WTC11 (cell line): Measurements from ENCODE around the gene NR4A3. TPM values are rescaled to one million over a fixed set of nuclear protein-coding genes. Genes with fewer than 3 reads are reported as not detected.

ENCODE experiments used
- ATAC-seq: fragments of 200-7000 bp; cut with Tn5 transposase; 2 replicates; pipeline ENCODE4 v1.10.0; 2021; ENCODE audit warnings: mild to moderate bottlenecking, moderate library complexity
- CTCF ChIA-PET: fragments of 300-600 bp; sonication (Branson Sonifier 250); formaldehyde crosslinking; loops from one replicate; lab custom pipeline; 2021; ENCODE audit warnings: antibody characterized with exemption; lab: Charles Lee
- POLR2A ChIA-PET: fragments of 350-600 bp; sonication (Branson Sonifier 250); formaldehyde crosslinking; loops from one replicate; lab custom pipeline; 2021; ENCODE audit warnings: antibody characterized with exemption; lab: Charles Lee
- DNase-seq: peaks from one replicate; pipeline ENCODE4 v3.0.0; 2021; ENCODE audit warnings: low spot score
- H3K27ac Mint-ChIP-seq: 2 replicates; pipeline ENCODE4 v1.8.0; 2021; ENCODE audit warnings: mixed read lengths
- H3K27me3 Mint-ChIP-seq: 2 replicates; pipeline ENCODE4 v1.8.0; 2021; ENCODE audit warnings: low read depth, mild to moderate bottlenecking, moderate library complexity, mixed read lengths
- H3K36me3 Mint-ChIP-seq: 2 replicates; pipeline ENCODE4 v1.8.0; 2021; ENCODE audit warnings: mixed read lengths
- H3K4me1 Mint-ChIP-seq: 2 replicates; pipeline ENCODE4 v1.8.0; 2022; ENCODE audit warnings: mixed read lengths
- H3K4me3 Mint-ChIP-seq: 2 replicates; pipeline ENCODE4 v1.8.0; 2021; ENCODE audit warnings: mild to moderate bottlenecking, moderate library complexity, mixed read lengths
- H3K9me3 Mint-ChIP-seq: 2 replicates; pipeline ENCODE4 v1.8.0; 2021; ENCODE audit warnings: mixed read lengths
- CBFB ChIP-seq: sonication (generic); formaldehyde crosslinking; IDR thresholded peaks from 2 replicates; pipeline ENCODE4 v1.8.1; 2022; ENCODE audit warnings: mild to moderate bottlenecking, low read depth, missing genetic modification reagents
- ELF4 ChIP-seq: sonication (generic); formaldehyde crosslinking; IDR thresholded peaks from 2 replicates; pipeline ENCODE4 v1.8.1; 2022; ENCODE audit warnings: low read depth, mild to moderate bottlenecking, moderate library complexity, missing genetic modification reagents
- ETV6 ChIP-seq: sonication (generic); formaldehyde crosslinking; IDR thresholded peaks from 2 replicates; pipeline ENCODE4 v1.8.1; 2022; ENCODE audit warnings: mild to moderate bottlenecking, missing genetic modification reagents
- GABPB1 ChIP-seq: sonication (generic); formaldehyde crosslinking; IDR thresholded peaks from 2 replicates; pipeline ENCODE4 v1.8.1; 2023; ENCODE audit warnings: mild to moderate bottlenecking, missing genetic modification reagents
- HMGA2 ChIP-seq: fragments of 250-450 bp; sonication (Bioruptor Pico); IDR thresholded peaks from 2 replicates; pipeline ENCODE4 v1.4.0; 2021; ENCODE audit warnings: mild to moderate bottlenecking, moderate library complexity
- JUN ChIP-seq: sonication (generic); formaldehyde crosslinking; IDR thresholded peaks from 2 replicates; pipeline ENCODE4 v1.8.0; 2023; ENCODE audit warnings: mild to moderate bottlenecking, missing genetic modification reagents
- MXD4 ChIP-seq: fragments of 250-450 bp; sonication (Bioruptor Pico); IDR thresholded peaks from 2 replicates; pipeline ENCODE4 v1.8.0; 2021; ENCODE audit warnings: mild to moderate bottlenecking, moderate library complexity, borderline replicate concordance
- NFYB ChIP-seq: sonication (generic); formaldehyde crosslinking; conservative IDR thresholded peaks from 2 replicates; pipeline ENCODE4 v1.8.0; 2022; ENCODE audit warnings: low read depth, missing genetic modification reagents
- NR2C2 ChIP-seq: sonication (generic); formaldehyde crosslinking; IDR thresholded peaks from 2 replicates; pipeline ENCODE4 v1.8.0; 2022; ENCODE audit warnings: mild to moderate bottlenecking, missing genetic modification reagents
- NR3C1 ChIP-seq: sonication (generic); formaldehyde crosslinking; conservative IDR thresholded peaks from 2 replicates; pipeline ENCODE4 v1.8.1; 2023; ENCODE audit warnings: low read depth, mild to moderate bottlenecking, missing genetic modification reagents
- OVOL2 ChIP-seq: fragments of 250-450 bp; sonication (Bioruptor Pico); IDR thresholded peaks from 2 replicates; pipeline ENCODE4 v1.9.0; 2021; ENCODE audit warnings: mild to moderate bottlenecking, borderline replicate concordance
- PRRX2 ChIP-seq: fragments of 250-450 bp; sonication (Bioruptor Pico); IDR thresholded peaks from 2 replicates; pipeline ENCODE4 v1.8.0; 2021; ENCODE audit warnings: mild to moderate bottlenecking
- RORB ChIP-seq: fragments of 250-450 bp; sonication (Bioruptor Pico); IDR thresholded peaks from 2 replicates; pipeline ENCODE4 v1.9.0; 2021; ENCODE audit warnings: mild to moderate bottlenecking
- SMAD3 ChIP-seq: sonication (generic); formaldehyde crosslinking; IDR thresholded peaks from 2 replicates; pipeline ENCODE4 v1.8.0; 2022; ENCODE audit warnings: missing genetic modification reagents, mild to moderate bottlenecking, borderline replicate concordance
- SOX15 ChIP-seq: fragments of 250-450 bp; sonication (Bioruptor Pico); IDR thresholded peaks from 2 replicates; pipeline ENCODE4 v1.9.0; 2021; ENCODE audit warnings: mild to moderate bottlenecking
- SP1 ChIP-seq: sonication (generic); formaldehyde crosslinking; conservative IDR thresholded peaks from 2 replicates; pipeline ENCODE4 v1.8.1; 2022; ENCODE audit warnings: missing genetic modification reagents
- TCF7 ChIP-seq: sonication (generic); formaldehyde crosslinking; IDR thresholded peaks from 2 replicates; pipeline ENCODE4 v1.8.0; 2022; ENCODE audit warnings: mild to moderate bottlenecking, low read depth, missing genetic modification reagents, moderate library complexity
- USF2 ChIP-seq: sonication (generic); formaldehyde crosslinking; IDR thresholded peaks from 2 replicates; pipeline ENCODE4 v1.8.1; 2023; ENCODE audit warnings: mild to moderate bottlenecking, missing genetic modification reagents, moderate library complexity
- ZBTB21 ChIP-seq: sonication (generic); formaldehyde crosslinking; IDR thresholded peaks from 2 replicates; pipeline ENCODE4 v1.8.1; 2023; ENCODE audit warnings: mild to moderate bottlenecking, missing genetic modification reagents, borderline replicate concordance
- ZNF671 ChIP-seq: fragments of 250-450 bp; sonication (Bioruptor Pico); IDR thresholded peaks from 2 replicates; pipeline ENCODE4 v1.8.0; 2021; ENCODE audit warnings: mild to moderate bottlenecking
- total RNA-seq: library from RNA; stranded (reverse); gene quantifications from 3 replicates; pipeline ENCODE4 v1.2.3, GENCODE V29; 2021
- TF ChIP-seq, protein P1 (sequence below): fragments of 250-450 bp; sonication (Bioruptor Pico); IDR thresholded peaks from 2 replicates; pipeline ENCODE4 v1.9.0; 2021; ENCODE audit warnings: mild to moderate bottlenecking
- TF ChIP-seq, protein P2 (sequence below): fragments of 250-450 bp; sonication (Bioruptor Pico); IDR thresholded peaks from 2 replicates; pipeline ENCODE4 v2.1.2; 2022; ENCODE audit warnings: mild to moderate bottlenecking, moderate library complexity
- TF ChIP-seq, protein P3 (sequence below): sonication (generic); formaldehyde crosslinking; IDR thresholded peaks from 2 replicates; pipeline ENCODE4 v1.8.1; 2022; ENCODE audit warnings: low read depth, missing genetic modification reagents, borderline replicate concordance

Gene NR4A3
- total RNA-seq, 1 experiment from 2014 or later = 0.57 TPM

GRCh38 chr9:99835581-99835980 is 13.9 kb downstream of the NR4A3 start:
- no peak for DNase-seq
- no peak for ATAC-seq
- Mint-ChIP-seq H3K36me3 (no peaks in the 10 kb centered on the region), H3K27ac (no peak overlapping the region), H3K27me3 (peaks cover 11% of the 10 kb centered on the region), H3K4me3 (no peak overlapping the region), H3K9me3 (no peaks in the 10 kb centered on the region), H3K4me1 (no peaks in the 10 kb centered on the region)
- POLR2A ChIA-PET = interaction anchor here (1.1 kb wide), 1 partner anchor 11 kb away, joined by 3 read pairs; no protein-coding TSS in a partner anchor
- CTCF ChIA-PET = interaction anchor here (1.9 kb wide), 1 partner anchor 112 kb away, joined by 5 read pairs; no protein-coding TSS in a partner anchor
- TF ChIP-seq RORB = no peak
- TF ChIP-seq JUN (CRISPR knock-in tag) = no peak
- TF ChIP-seq TCF7 = no peak
- no peak for TF ChIP-seq NR2C2
- TF ChIP-seq, protein P1, sequence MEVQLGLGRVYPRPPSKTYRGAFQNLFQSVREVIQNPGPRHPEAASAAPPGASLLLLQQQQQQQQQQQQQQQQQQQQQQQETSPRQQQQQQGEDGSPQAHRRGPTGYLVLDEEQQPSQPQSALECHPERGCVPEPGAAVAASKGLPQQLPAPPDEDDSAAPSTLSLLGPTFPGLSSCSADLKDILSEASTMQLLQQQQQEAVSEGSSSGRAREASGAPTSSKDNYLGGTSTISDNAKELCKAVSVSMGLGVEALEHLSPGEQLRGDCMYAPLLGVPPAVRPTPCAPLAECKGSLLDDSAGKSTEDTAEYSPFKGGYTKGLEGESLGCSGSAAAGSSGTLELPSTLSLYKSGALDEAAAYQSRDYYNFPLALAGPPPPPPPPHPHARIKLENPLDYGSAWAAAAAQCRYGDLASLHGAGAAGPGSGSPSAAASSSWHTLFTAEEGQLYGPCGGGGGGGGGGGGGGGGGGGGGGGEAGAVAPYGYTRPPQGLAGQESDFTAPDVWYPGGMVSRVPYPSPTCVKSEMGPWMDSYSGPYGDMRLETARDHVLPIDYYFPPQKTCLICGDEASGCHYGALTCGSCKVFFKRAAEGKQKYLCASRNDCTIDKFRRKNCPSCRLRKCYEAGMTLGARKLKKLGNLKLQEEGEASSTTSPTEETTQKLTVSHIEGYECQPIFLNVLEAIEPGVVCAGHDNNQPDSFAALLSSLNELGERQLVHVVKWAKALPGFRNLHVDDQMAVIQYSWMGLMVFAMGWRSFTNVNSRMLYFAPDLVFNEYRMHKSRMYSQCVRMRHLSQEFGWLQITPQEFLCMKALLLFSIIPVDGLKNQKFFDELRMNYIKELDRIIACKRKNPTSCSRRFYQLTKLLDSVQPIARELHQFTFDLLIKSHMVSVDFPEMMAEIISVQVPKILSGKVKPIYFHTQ (CRISPR knock-in tag) = no peak

DNA sequence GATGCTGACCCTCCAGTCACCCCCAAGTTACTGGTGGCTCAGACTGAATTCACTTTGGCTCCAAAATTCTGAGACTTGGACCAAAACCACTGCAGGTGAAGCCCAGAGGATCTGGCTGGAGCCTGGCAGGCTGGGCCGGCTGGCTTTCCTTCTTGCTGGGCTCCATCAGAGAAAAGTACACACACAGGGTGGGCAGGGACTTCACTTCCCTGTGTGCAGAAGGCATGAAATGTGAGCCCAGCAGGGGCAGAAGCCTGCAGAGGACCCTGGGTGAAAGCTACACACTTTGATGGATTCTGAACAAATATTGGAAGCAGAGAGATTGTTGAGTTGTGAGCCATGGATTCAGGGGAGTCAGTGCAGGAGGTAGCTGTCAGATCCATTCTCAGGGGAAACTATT is 18.4 kb downstream of the NR4A3 start:
- DNase-seq (no peak), ATAC-seq (no peak)
- no peak overlapping the region for H3K4me3 Mint-ChIP-seq
- no peaks in the 10 kb centered on the region for H3K27me3 Mint-ChIP-seq
- no peak for TF ChIP-seq SP1
- TF ChIP-seq, protein P2, sequence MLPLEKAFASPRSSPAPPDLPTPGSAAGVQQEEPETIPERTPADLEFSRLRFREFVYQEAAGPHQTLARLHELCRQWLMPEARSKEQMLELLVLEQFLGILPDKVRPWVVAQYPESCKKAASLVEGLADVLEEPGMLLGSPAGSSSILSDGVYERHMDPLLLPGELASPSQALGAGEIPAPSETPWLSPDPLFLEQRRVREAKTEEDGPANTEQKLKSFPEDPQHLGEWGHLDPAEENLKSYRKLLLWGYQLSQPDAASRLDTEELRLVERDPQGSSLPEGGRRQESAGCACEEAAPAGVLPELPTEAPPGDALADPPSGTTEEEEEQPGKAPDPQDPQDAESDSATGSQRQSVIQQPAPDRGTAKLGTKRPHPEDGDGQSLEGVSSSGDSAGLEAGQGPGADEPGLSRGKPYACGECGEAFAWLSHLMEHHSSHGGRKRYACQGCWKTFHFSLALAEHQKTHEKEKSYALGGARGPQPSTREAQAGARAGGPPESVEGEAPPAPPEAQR (CRISPR knock-in tag) = no peak
- no peak for TF ChIP-seq ETV6 (CRISPR knock-in tag)
- TF ChIP-seq, protein P1 (CRISPR knock-in tag) = no peak
- TF ChIP-seq GABPB1 (CRISPR knock-in tag) = no peak
- no peak for TF ChIP-seq ELF4 (CRISPR knock-in tag)
- TF ChIP-seq NFYB (CRISPR knock-in tag) = no peak
- no peak for TF ChIP-seq OVOL2 (CRISPR knock-in tag)
- no peak for TF ChIP-seq HMGA2 (CRISPR knock-in tag)
- TF ChIP-seq CBFB (CRISPR knock-in tag) = no peak
- TF ChIP-seq SOX15 (CRISPR knock-in tag) = no peak
- no peak for TF ChIP-seq NR3C1 (CRISPR knock-in tag)
- TF ChIP-seq ZBTB21 (CRISPR knock-in tag) = no peak
- ChIA-PET POLR2A (no interaction called here), CTCF (no interaction called here)
- H3K4me1 Mint-ChIP-seq = no peaks in the 10 kb centered on the region
- no peak overlapping the region for H3K27ac Mint-ChIP-seq
- no peaks in the 10 kb centered on the region for H3K9me3 Mint-ChIP-seq
- H3K36me3 Mint-ChIP-seq = no peaks in the 10 kb centered on the region

DNA sequence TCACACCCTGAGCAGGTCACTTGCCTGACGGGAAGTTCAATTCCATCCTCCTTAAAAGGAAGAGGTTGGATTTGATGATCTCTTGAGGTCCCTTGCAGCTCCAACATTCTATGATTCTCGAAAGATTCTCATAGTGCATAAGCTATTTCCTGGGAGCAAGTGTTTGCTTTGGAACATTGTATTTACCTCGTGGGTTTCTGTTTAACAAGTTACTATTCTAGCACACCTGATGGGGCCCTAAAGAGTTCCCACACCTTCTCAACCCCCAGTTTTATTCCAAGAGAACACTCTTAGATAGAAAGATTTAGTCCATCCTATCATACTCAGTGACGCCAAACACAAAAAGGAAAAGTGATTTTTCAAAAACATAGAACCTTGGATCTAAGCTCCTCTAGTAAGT is 23.4 kb downstream of the NR4A3 start:
- H3K27me3 Mint-ChIP-seq = no peaks in the 10 kb centered on the region
- H3K4me1 Mint-ChIP-seq = peaks cover 10% of the 10 kb centered on the region
- no peak overlapping the region for H3K27ac Mint-ChIP-seq
- no peak for DNase-seq
- ChIA-PET POLR2A (no interaction called here), CTCF (interaction anchor here (0.9 to 1.3 kb wide), 2 partner anchors 13 to 20 kb away, joined by 3 read pairs; no protein-coding TSS in a partner anchor)
- no peak overlapping the region for H3K4me3 Mint-ChIP-seq
- no peaks in the 10 kb centered on the region for H3K36me3 Mint-ChIP-seq
- no peaks in the 10 kb centered on the region for H3K9me3 Mint-ChIP-seq
- ATAC-seq = no peak
- TF ChIP-seq ZNF671 (CRISPR knock-in tag) = no peak
- no peak for TF ChIP-seq MXD4
- no peak for TF ChIP-seq NR3C1 (CRISPR knock-in tag)
- TF ChIP-seq SMAD3 (CRISPR knock-in tag) = no peak
- no peak for TF ChIP-seq SP1
- TF ChIP-seq PRRX2 (CRISPR knock-in tag) = no peak
- TF ChIP-seq, protein P3, sequence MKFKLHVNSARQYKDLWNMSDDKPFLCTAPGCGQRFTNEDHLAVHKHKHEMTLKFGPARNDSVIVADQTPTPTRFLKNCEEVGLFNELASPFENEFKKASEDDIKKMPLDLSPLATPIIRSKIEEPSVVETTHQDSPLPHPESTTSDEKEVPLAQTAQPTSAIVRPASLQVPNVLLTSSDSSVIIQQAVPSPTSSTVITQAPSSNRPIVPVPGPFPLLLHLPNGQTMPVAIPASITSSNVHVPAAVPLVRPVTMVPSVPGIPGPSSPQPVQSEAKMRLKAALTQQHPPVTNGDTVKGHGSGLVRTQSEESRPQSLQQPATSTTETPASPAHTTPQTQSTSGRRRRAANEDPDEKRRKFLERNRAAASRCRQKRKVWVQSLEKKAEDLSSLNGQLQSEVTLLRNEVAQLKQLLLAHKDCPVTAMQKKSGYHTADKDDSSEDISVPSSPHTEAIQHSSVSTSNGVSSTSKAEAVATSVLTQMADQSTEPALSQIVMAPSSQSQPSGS (CRISPR knock-in tag) = no peak
- no peak for TF ChIP-seq USF2 (CRISPR knock-in tag)
